ENCODE measurements around the gene NMNAT2.
A peak's percentile ranks its signal among the peaks of the same experiment; 100 is the strongest.
"Not testable (repeated sequence)": the region's sequence is repeated elsewhere in the genome, so short reads cannot be mapped to it uniquely, and the experiment has no call there.

Gene NMNAT2

DNA sequence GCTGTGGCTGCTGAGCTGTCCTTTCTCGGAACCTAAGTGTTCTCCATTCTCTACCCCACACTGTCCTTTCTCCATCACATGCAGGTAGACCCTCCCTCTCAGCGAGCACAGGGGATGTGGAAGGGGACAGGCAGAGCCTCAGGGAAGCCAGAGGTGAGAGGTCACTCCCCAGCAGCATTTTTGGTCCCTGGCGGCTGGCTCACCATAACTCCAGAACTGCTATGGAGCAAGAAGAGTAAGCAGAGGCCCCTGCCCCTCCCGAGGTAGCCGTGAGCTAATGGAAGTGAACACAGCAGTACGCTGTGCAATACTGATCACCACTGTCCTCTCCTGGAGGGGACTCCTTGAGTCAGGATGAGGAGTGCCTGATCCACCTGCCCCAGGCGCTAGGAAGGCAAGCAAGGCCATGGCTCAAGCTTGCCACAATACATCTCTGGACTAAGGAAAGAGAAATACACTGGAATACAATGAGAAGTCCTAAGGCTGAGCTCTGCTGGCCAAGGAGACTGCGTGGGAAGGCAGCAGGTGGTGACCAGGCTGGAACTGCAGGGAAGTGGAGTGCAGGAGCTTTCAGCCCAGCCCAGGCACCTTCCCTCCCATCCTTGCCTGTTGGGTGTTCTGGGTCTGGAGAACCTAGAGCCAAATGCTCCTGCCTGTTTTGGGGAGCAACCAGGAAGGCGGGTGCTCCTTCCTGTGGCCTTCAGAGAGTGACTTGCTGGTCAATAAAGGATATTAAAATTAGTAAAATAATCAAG, 135.9 kb downstream of the NMNAT2 start:
- no peak for DNase-seq

GRCh38 chr1:183281553-183282091, 136.6 kb downstream of the NMNAT2 start:
- peak; percentile 57 for DNase-seq

- no peak for DNase-seq
Measured at GRCh38 chr1:183281039-183281438, 137.1 kb downstream of the NMNAT2 start.

DNA sequence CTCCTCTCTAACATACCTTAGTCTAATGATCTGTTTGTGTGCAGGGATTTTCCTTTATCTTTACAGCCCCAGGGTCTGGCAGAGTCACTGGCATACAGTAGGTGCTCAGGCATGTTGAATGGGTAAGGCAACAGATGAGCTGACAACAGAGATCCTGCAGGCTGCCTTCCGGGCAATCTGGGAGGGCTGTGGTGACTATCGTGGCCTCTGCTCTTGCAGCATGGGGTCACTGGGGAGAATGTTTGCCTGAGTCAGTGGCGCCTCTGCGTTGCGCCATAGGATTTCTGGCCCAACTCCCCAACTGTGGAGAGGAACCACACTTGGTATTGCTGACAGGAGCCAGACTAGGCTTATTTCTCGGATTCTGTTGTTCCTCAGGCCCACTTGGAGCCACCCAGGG, 138.3 kb downstream of the NMNAT2 start:
- peak; percentile 65 for DNase-seq

DNA sequence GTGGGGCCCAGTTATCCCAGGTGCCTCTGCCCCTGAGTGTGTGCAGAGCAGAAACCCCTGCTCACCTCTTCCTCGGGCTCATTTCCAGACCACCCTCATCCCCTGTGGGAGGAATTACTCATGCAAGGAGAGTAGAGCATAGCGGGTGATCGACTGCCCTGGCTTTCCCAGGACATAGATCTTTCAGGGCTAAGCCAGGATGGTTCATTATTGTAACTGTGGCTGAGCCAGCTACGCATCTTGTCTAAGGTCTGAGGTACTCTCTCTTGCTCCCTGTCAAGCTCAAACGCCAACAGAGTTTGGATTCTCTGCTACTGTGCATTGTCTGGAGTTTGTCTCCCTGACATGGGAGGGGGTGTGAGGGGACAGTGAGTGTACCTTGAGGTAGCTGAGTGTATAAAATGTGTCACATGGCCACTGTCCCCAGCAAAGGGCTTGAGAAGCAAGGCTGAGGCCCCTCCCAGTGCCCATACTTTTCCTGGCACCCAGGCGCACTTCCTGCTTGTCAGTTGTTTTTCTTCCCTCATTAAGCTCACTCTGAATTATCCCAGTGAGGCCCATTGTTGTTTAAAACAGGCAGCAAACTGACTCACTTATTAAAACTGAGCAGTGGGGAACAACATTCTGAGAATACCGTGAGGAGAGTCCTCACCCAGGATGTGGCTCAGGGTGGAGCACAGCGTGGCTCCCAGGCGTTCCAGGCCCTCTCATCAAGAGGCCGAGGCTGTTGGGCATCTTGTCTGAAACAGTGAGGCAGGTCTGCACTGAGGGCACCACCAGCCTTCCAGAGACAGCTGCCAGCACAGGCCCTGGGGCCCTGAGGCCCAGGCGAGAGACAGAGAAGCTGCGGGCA, 139.2 kb downstream of the NMNAT2 start:
- no peak for DNase-seq

- DNase-seq: no peak
Measured at GRCh38 chr1:183277821-183278738, 140.1 kb downstream of the NMNAT2 start.

DNA sequence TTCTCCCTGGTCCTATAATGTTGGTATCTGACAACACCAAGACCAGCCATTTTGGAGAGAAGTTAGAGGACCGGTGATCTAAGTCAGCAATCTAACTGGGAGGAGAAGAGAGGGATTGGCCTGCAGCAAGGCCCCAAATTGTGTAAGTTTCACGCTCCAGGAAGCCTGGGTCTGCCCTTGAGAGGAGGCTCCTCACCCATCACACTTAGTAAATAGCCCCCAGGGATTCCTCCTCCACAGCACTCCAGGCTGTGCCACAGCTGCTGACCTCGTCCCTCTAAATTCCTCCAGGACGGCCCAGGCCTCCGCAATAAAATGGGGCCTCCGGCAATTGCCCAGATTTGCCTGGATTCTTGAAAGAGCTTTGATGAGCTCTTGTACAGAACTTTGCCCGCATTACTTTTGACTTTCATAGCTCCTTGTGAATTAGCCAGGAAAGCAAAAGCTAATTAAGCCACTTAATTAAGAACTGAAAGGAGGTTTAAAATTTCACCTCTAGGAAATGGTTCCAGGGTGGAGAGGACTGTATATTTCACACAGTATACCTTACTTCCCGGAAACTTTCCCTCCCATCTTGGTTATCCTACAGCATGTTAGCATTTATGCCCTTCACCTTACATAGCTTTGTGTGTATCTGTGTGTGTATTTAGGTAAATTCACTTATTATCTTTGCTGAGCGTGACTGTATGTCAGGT, 141.6 kb downstream of the NMNAT2 start:
- no peak for DNase-seq

- DNase-seq: no peak
Measured at GRCh38 chr1:183275322-183275721, 142.9 kb downstream of the NMNAT2 start.

DNA sequence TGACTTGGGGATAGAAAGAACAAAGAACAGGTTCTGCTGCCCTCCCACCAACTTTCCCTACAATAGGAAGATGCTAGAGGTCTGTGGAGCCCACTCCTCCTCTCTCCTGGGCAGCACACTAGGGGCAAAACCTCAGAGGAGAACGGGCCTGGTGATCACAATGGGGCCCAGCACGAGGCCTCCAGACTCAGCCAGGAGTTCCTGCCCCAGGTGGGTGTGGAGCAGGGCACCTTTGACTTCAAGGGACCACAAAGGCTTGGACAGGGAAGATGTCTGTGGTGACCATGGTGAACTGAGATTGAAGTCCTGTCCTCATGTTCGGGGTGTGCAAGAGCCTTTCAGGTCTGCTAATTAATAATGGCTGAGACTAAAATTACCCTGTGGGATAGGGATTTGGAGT, 143.3 kb downstream of the NMNAT2 start:
- no peak for DNase-seq

DNA sequence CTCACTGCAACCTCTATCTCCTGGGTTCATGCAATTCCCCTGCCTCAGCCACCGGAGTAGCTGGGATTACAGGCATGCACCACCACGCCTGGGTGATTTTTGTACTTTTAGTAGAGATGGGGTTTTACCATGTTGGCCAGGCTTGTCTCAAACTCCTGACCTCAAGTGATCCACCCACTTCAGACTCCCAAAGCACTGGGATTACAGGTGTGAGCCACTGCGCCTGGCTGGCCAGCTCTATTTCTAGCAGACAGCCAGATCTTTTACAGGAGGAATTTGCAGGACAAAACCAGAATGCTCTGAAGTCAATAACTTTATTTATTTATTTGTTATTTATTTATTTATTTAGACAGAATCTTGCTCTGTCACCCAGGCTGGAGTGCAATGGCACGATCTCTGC, 144.2 kb downstream of the NMNAT2 start:
- DNase-seq: not testable (repeated sequence)

GRCh38 chr1:183273300-183273699, 144.9 kb downstream of the NMNAT2 start:
- DNase-seq: no peak

DNA sequence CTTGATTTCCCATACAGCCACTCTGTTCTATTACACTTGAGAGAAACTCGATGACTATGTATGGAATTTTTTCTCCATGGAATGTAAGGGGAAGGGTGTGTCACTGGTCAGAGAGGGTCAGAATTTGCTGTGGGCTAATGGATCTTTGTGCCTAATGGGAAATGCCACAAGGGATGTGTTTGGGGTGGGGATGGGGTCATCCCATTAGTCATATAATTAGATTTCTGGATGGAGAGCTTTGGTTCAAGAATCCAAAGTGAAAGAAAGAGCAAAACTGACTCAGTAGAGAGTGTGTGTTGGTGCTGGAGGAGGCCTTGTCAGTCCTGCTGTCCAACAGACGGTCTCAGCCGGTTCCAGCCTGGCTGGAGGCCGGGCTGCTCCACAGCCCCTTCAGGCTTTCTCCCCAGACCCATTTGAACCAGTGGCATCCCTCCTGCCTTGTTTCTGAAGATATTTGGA, 145.8 kb downstream of the NMNAT2 start:
- no peak for DNase-seq

GRCh38 chr1:183270541-183271141, 147.5 kb downstream of the NMNAT2 start:
- no peak for DNase-seq

DNA sequence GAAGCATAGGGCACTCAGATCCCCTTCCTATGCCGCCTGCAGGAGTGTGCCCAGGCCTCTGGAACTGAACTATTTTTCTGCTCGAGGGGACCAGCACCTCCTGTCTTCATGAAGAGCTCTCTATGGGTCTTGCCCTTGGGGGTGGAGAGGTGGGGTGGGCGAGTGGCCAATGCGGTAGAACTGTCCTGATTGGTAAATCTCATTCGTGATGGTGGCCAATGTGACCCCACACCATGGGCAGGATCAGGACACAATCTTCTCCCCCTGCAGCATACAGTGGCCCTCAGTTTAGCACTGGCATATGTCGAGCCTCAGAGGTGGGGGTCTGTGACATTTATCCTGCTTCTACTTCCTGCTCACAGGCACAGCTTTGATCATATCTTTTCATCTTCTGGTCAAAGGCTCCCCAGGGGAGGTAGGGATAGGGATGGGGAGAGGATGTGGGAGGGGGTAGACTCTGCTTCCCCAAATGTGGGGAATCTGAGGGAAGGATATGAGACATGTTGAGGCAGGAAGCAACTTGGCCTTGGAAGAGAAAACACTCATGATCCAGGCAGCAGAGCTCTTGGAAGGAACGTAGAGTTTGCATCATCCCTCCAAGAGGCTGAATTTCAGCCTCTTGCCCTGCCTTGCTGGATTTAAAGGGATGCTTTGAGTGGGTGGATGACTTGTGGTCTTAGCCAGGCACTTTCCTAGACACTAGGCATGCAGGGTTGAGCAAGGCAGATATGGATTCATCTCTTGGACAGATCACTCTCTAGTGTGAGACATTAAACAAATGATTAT, 150.3 kb downstream of the NMNAT2 start:
- no peak for DNase-seq

DNA sequence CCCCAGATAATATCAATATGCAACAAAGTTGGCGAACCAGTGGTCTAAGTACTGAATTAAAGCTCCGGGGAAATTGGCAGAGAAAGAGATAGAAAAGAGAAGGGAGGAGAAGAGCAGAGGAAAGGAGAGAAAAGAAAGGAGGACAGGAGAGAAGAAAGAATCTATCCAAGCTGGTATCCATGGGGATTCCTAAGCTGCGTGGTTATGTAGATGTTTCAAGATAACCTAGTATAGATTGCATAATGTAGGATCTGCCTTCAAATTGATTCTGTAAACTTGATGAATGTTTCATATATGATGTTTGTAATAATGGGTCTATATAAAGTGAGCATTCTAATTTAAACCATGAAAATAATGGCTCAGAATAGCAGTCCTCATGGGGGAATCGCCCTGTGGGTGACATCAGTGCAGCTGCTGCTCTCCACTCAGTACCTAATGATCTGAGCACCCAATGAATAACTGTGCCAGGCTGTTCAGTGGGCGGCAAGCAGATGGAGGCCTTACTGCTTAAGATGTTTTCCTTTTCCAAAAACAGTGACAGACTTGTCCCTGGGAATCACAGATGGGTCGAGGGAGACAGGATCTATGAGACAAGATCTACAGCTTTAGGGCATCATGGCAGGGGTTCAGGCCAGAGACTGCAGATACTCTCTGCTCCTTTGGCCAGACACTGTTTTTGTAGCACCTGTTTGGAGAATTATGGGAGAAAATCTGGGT, 154.1 kb downstream of the NMNAT2 start:
- DNase-seq: no peak

GRCh38 chr1:183262628-183263200, 155.5 kb downstream of the NMNAT2 start:
- DNase-seq: no peak

DNA sequence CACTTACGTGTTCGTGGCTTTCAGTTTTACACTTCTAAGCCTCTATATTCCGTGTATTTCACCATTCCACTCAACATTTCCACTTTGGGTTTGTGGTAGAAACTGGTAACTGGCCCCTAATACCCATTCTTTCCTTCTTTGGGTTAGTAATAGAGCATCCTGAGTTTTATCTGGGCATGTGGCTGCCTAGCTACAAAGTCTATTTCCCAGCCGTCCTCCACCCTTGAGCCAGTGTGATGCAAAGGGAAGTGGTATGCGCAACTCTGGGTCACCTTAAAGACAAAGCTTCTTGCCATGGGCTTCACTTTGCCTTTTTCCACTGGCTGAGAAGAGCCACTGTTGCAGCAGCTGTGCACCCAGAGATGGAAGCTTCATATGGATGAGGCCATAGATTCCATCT, 158.3 kb downstream of the NMNAT2 start:
- no peak for DNase-seq

GRCh38 chr1:183255073-183255472, 163.1 kb downstream of the NMNAT2 start:
- no peak for DNase-seq

DNA sequence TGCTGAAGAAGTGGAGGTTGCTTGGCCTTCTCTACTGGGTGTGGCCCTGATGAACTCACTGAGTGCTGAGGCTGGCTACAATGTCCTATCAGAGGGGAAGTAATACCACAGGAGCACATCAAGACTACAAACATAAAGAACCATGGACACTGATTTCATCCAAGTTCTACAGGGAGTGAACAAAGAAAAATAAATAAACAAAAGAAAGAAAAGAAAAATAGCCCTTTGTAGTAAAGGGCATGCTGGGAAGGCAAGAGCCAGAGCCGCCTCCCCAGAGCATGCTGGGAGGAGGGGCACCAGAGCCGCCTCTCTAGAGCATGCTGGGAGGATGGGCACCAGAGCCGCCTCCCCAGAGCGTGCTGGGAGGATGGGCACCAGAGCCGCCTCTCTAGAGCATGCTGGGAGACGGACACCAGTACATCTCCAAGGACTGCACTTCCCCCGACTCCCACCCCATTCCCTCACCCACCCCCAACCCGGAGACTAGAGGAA, 166.2 kb downstream of the NMNAT2 start:
- no peak for DNase-seq

Data from CD4-positive, alpha-beta T cell treated with Interleukin-15 for 1 hour (primary cell).